Measurements from ENCODE around the gene NATD1. TPM values are rescaled to one million over a fixed set of nuclear protein-coding genes. Genes with fewer than 3 reads are reported as not detected.

NATD1 gene
- total and polyA plus RNA-seq, 10 of the 15 experiments (the other 5 are each of a cell fraction or from before 2014, with no cell fraction given), result 0.02 to 0.33 (median 0.15) TPM

DNA sequence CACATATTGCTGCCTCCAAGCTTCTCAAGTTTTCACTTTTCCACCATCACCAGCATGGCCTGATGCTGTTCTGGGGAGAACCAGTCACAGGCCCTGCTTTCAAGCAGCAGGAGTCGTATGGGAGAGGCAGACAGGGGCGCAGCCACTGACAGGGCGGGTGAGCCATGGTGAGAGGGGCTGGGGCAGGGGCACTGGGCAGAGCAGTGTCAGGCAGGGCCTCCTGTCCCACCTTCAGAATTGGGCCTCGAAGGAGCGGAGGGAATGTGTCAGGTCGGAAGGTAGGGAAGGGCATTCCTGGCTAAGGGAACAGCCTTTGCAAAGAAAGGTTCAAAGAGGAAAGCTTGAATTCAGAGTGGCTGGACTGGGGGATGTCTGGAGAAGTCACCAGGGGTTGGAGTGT lies 26.4 kb upstream of the NATD1 start:
- no TSS peak for BruUV-seq (replicated peaks)
- Histone ChIP-seq H3K4me3 (no peak overlapping the region), H3K27me3 (replicated peaks in 1 of 2; ENCODE audit: control insufficient read depth in 2 of 2, insufficient read depth in 2 of 2, low read length in 1 of 2) (peaks cover 0 to 8% of the 10 kb centered on the region in 2 experiments; a peak in 3 of 4 replicates), H3K4me1 (ENCODE audit: control insufficient read depth, insufficient read depth, low read length) (peaks cover 15% of the 10 kb centered on the region), H2AFZ (ENCODE audit: control insufficient read depth, low read depth, low read length) (peak overlapping the region; percentile 45; the same call in 1 of the 2 replicates), H3K79me2 (ENCODE audit: control insufficient read depth, insufficient read depth, low read length) (peaks cover under 1% of the 10 kb centered on the region; the same call in 1 of the 2 replicates), H3K36me3 (ENCODE audit: control insufficient read depth in 2 of 2, insufficient read depth in 2 of 2, low read length in 1 of 2) (no peaks in the 10 kb centered on the region), H3K4me2 (ENCODE audit: control insufficient read depth, insufficient read depth) (no peak overlapping the region), H3K9ac (ENCODE audit: control insufficient read depth, insufficient read depth, low read length) (no peak overlapping the region), H3K9me3 (replicated peaks; ENCODE audit: control insufficient read depth, insufficient read depth, low read length) (no peaks in the 10 kb centered on the region), H4K20me1 (ENCODE audit: control insufficient read depth, insufficient read depth) (no peaks in the 10 kb centered on the region), H3K27ac (ENCODE audit: control insufficient read depth, insufficient read depth) (no peak overlapping the region)
- WGBS (ENCODE audit: insufficient coverage, insufficient replicate concordance, low lambda C conversion rate, missing lambda C conversion rate), result 13% methylated on average over 6 of the region's 6 CpGs
- in situ Hi-C loops (cut with MboI) (loop anchor here (5.0 to 10.0 kb wide), 3 partner anchors 45 to 235 kb away; no protein-coding TSS in a partner anchor), intact Hi-C loops (cut with micrococcal nuclease; ENCODE audit: unreplicated experiment) (no loop called here)
- no peak for ATAC-seq
- ChIA-PET RAD21 (ENCODE audit: unreplicated experiment) (interaction anchor here (0.5 to 2.2 kb wide), 7 partner anchors 8 to 234 kb away, joined by 3 to 13 read pairs (median 4); no protein-coding TSS in a partner anchor), SMC1A (ENCODE audit: uncharacterized antibody, unreplicated experiment) (interaction anchor here (0.9 to 1.9 kb wide), 6 partner anchors 9 to 233 kb away, joined by 3 to 8 read pairs (median 6); no protein-coding TSS in a partner anchor), CTCF (interaction anchor here (0.7 to 3.2 kb wide), 13 partner anchors 8 to 233 kb away, joined by 3 to 37 read pairs (median 4); partner anchors contain the start of gene DHRS7B), POLR2A (interaction anchor here (0.8 kb wide), 1 partner anchor 12 kb away, joined by 3 read pairs; no protein-coding TSS in a partner anchor)
- peak; percentile 13 for FAIRE-seq
- TF ChIP-seq RCOR1 (conservative IDR thresholded peaks at IDR 0.05; ENCODE audit: low read depth, low read length) (no peak), GABPA (IDR thresholded peaks at IDR 0.05; ENCODE audit: low read depth) (no peak), POU2F2 (IDR thresholded peaks at IDR 0.05; ENCODE audit: borderline replicate concordance, low read depth, low read length) (no peak), NBN (IDR thresholded peaks at IDR 0.05) (no peak), CREB1 (IDR thresholded peaks at IDR 0.05; ENCODE audit: low read depth) (no peak), PBX3 (IDR thresholded peaks at IDR 0.05; ENCODE audit: insufficient replicate concordance, low read depth, low read length) (no peak), ASH2L (IDR thresholded peaks at IDR 0.05; ENCODE audit: borderline replicate concordance, low read depth) (no peak), HDGF (IDR thresholded peaks at IDR 0.05) (no peak), EGR1 (IDR thresholded peaks at IDR 0.05; ENCODE audit: borderline replicate concordance in 1 of 2, low read depth in 2 of 2, low read length in 2 of 2) (no peak), CREM (IDR thresholded peaks at IDR 0.05; ENCODE audit: low read depth) (no peak), BHLHE40 (IDR thresholded peaks at IDR 0.05; ENCODE audit: borderline replicate concordance in 1 of 2, low read depth in 2 of 2, low read length in 1 of 2) (no peak), NR2C2 (IDR thresholded peaks at IDR 0.05; ENCODE audit: borderline replicate concordance, control insufficient read depth, insufficient read length, low read depth) (no peak), ZNF592 (IDR thresholded peaks at IDR 0.05) (no peak)
- TF ChIP-seq, protein P1, sequence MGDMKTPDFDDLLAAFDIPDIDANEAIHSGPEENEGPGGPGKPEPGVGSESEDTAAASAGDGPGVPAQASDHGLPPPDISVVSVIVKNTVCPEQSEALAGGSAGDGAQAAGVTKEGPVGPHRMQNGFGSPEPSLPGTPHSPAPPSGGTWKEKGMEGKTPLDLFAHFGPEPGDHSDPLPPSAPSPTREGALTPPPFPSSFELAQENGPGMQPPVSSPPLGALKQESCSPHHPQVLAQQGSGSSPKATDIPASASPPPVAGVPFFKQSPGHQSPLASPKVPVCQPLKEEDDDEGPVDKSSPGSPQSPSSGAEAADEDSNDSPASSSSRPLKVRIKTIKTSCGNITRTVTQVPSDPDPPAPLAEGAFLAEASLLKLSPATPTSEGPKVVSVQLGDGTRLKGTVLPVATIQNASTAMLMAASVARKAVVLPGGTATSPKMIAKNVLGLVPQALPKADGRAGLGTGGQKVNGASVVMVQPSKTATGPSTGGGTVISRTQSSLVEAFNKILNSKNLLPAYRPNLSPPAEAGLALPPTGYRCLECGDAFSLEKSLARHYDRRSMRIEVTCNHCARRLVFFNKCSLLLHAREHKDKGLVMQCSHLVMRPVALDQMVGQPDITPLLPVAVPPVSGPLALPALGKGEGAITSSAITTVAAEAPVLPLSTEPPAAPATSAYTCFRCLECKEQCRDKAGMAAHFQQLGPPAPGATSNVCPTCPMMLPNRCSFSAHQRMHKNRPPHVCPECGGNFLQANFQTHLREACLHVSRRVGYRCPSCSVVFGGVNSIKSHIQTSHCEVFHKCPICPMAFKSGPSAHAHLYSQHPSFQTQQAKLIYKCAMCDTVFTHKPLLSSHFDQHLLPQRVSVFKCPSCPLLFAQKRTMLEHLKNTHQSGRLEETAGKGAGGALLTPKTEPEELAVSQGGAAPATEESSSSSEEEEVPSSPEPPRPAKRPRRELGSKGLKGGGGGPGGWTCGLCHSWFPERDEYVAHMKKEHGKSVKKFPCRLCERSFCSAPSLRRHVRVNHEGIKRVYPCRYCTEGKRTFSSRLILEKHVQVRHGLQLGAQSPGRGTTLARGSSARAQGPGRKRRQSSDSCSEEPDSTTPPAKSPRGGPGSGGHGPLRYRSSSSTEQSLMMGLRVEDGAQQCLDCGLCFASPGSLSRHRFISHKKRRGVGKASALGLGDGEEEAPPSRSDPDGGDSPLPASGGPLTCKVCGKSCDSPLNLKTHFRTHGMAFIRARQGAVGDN (IDR thresholded peaks at IDR 0.05), result no peak
- no peak for DNase-seq (ENCODE audit: low read depth, low spot score)
